GM23338 (cell line): ENCODE measurements around the gene ISY1. TPM values are rescaled to one million over a fixed set of nuclear protein-coding genes. Genes with fewer than 3 reads are reported as not detected.

ENCODE experiments used
- ATAC-seq: fragments of 200-7000 bp; cut with Tn5 transposase; 3 replicates; pipeline ENCODE4 v1.9.1; 2020
- DNase-seq: peaks from one replicate; pipeline ENCODE4 v3.0.0-alpha.2; 2015; ENCODE audit warnings: low spot score
- H2AFZ ChIP-seq: fragments of 200-600 bp; sonication (generic); 2 replicates; pipeline ENCODE4 v1.8.0; 2016; ENCODE audit warnings: antibody characterized with exemption, mild to moderate bottlenecking, moderate library complexity
- H3F3A ChIP-seq: fragments of 200-600 bp; sonication (generic); replicated peaks from 2 replicates; pipeline ENCODE4 v1.8.0; 2017; ENCODE audit warnings: antibody characterized with exemption, mixed run types, low read depth
- H3K27ac ChIP-seq: fragments of 200-600 bp; sonication (generic); 2 replicates; pipeline ENCODE4 v1.6.1; 2016; ENCODE audit warnings: low read depth
- H3K27me3 ChIP-seq: fragments of 200-600 bp; sonication (generic); 2 replicates; pipeline ENCODE4 v1.8.0; 2016; ENCODE audit warnings: mild to moderate bottlenecking, mixed run types, moderate library complexity; ENCODE audit not compliant: insufficient read depth
- H3K36me3 ChIP-seq: fragments of 200-600 bp; sonication (generic); 2 replicates; pipeline ENCODE4 v1.8.0; 2016; ENCODE audit warnings: mild to moderate bottlenecking; ENCODE audit not compliant: insufficient read depth
- H3K4me1 ChIP-seq: fragments of 200-600 bp; sonication (generic); 2 replicates; pipeline ENCODE4 v1.8.0; 2016; ENCODE audit warnings: mild to moderate bottlenecking, moderate library complexity; ENCODE audit not compliant: insufficient read depth
- H3K4me2 ChIP-seq: fragments of 200-600 bp; sonication (generic); 2 replicates; pipeline ENCODE4 v1.7.1; 2017; ENCODE audit warnings: mixed run types
- H3K4me3 ChIP-seq: fragments of 200-600 bp; sonication (generic); 2 replicates; pipeline ENCODE4 v1.6.1; 2016; ENCODE audit warnings: mixed run types
- H3K79me2 ChIP-seq: fragments of 200-600 bp; sonication (generic); replicated peaks from 2 replicates; pipeline ENCODE4 v1.8.0; 2017; ENCODE audit warnings: mild to moderate bottlenecking; ENCODE audit not compliant: insufficient read depth
- H3K9me2 ChIP-seq: fragments of 200-600 bp; sonication (generic); 2 replicates; pipeline ENCODE4 v1.8.0; 2017; ENCODE audit not compliant: insufficient read depth
- H4K20me1 ChIP-seq: fragments of 200-600 bp; sonication (generic); replicated peaks from 2 replicates; pipeline ENCODE4 v1.8.0; 2017; ENCODE audit warnings: mild to moderate bottlenecking; ENCODE audit not compliant: insufficient read depth
- H3K27ac Mint-ChIP-seq: 2 replicates; pipeline ENCODE4 v1.8.0; 2020; ENCODE audit warnings: inconsistent platforms, mild to moderate bottlenecking, moderate library complexity, mixed read lengths
- H3K27me3 Mint-ChIP-seq: 3 replicates; pipeline ENCODE4 v1.8.0; 2022; ENCODE audit warnings: low read depth, mild to moderate bottlenecking, moderate library complexity, mixed read lengths, inconsistent platforms; ENCODE audit not compliant: insufficient read depth, poor library complexity
- H3K36me3 Mint-ChIP-seq: 3 replicates; pipeline ENCODE4 v1.8.0; 2021; ENCODE audit warnings: low read depth, mild to moderate bottlenecking, inconsistent platforms, moderate library complexity, mixed read lengths
- H3K4me1 Mint-ChIP-seq: 3 replicates; pipeline ENCODE4 v1.8.0; 2020; ENCODE audit warnings: mild to moderate bottlenecking, inconsistent platforms, mixed read lengths
- H3K4me3 Mint-ChIP-seq: 3 replicates; pipeline ENCODE4 v1.8.0; 2021; ENCODE audit warnings: moderate library complexity, mild to moderate bottlenecking, inconsistent platforms, mixed read lengths
- H3K9me3 Mint-ChIP-seq: 3 replicates; pipeline ENCODE4 v1.8.0; 2020; ENCODE audit warnings: moderate library complexity, mild to moderate bottlenecking, inconsistent platforms, mixed read lengths
- CREB1 ChIP-seq: fragments of 250-450 bp; sonication (Bioruptor Pico); IDR thresholded peaks from 2 replicates; pipeline ENCODE4 v1.5.0; 2020; ENCODE audit warnings: low read depth, mild to moderate bottlenecking, moderate library complexity
- EZH2phosphoT487 ChIP-seq: fragments of 200-600 bp; sonication (generic); IDR thresholded peaks from one replicate; pipeline ENCODE4 v1.8.1; 2018; ENCODE audit warnings: antibody characterized with exemption; ENCODE audit not compliant: unreplicated experiment
- JUNB ChIP-seq: IDR thresholded peaks from one replicate; pipeline ENCODE4 v1.6.1; 2016; ENCODE audit warnings: antibody characterized with exemption; ENCODE audit not compliant: unreplicated experiment
- NANOG ChIP-seq: IDR thresholded peaks from 2 replicates; pipeline ENCODE4 v1.6.1; 2016; ENCODE audit warnings: antibody characterized with exemption, borderline replicate concordance
- STAT1 ChIP-seq: IDR thresholded peaks from one replicate; pipeline ENCODE4 v1.6.1; 2016; ENCODE audit warnings: antibody characterized with exemption; ENCODE audit not compliant: unreplicated experiment
- ZNF331 ChIP-seq: fragments of 250-450 bp; sonication (Bioruptor Pico); IDR thresholded peaks from 2 replicates; pipeline ENCODE4 v1.5.0; 2020; ENCODE audit warnings: low read depth, mild to moderate bottlenecking, moderate library complexity
- polyA plus RNA-seq: library from polyadenylated mRNA; unstranded; fragments of >200 nt; fragmentation: Nextera tagmentation; extraction: Ambion mirVana; gene quantifications from 2 replicates; pipeline ENCODE4 v1.2.1, GENCODE V29; 2016
- total RNA-seq: library from RNA; depleted of rRNA; stranded (reverse); fragments of >200 nt; shearing (Covaris generic); gene quantifications from 2 replicates; pipeline ENCODE4 v1.2.3, GENCODE V29; 2014
- TF ChIP-seq, protein P1 (sequence below), 2 experiments: fragments of 200-600 bp in 1 of 2; sonication (generic) in 1 of 2; conservative IDR thresholded peaks; 2 replicates each; pipeline versions ENCODE4 v1.5.1 to v1.6.1; 2016 to 2017; ENCODE audit warnings: antibody characterized with exemption in 2 of 2, low read depth in 2 of 2, mild to moderate bottlenecking in 2 of 2, moderate library complexity in 1 of 2
- TF ChIP-seq, protein P2 (sequence below): fragments of 250-450 bp; sonication (Bioruptor Pico); IDR thresholded peaks from 2 replicates; pipeline ENCODE4 v1.5.0; 2020; ENCODE audit warnings: mild to moderate bottlenecking, moderate library complexity

The ISY1 gene
- total and polyA plus RNA-seq, 2 experiments from 2014 or later = 11.3 to 23.6 TPM

DNA sequence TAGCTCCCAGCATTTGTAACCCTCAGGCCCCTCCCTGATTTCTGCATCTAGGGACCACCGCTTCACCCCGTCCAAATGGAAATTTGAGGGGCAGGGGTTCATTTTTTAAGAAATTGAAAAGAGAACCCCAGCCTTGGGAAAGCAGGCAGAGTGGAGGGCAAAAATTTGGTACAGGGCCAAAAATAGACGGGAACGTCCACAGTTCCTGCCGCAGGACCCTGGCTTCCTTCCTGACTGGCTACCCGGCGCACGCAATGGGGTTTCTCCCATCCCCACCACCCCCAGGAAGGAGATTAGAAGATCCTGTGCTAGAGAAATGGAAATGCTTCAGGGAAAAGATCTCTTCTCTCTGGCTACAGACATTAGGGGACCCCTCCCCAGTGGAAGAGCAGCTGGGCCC, 79.4 kb downstream of the ISY1 start:
- Mint-ChIP-seq H3K36me3 (no peaks in the 10 kb centered on the region), H3K4me1 (no peaks in the 10 kb centered on the region), H3K9me3 (no peaks in the 10 kb centered on the region), H3K4me3 (no peak overlapping the region; the same call in 2 of the 3 replicates), H3K27ac (no peak overlapping the region; the same call in 1 of the 2 replicates), H3K27me3 (peaks cover 9% of the 10 kb centered on the region)
- H2AFZ ChIP-seq = no peak overlapping the region
- H3K9me2 ChIP-seq = no peaks in the 10 kb centered on the region
- H3K4me1 ChIP-seq = no peaks in the 10 kb centered on the region
- no peaks in the 10 kb centered on the region for H3F3A ChIP-seq
- no peak for ATAC-seq
- no peak overlapping the region for H3K27ac ChIP-seq
- no peaks in the 10 kb centered on the region for H4K20me1 ChIP-seq
- no peak overlapping the region for H3K4me2 ChIP-seq
- H3K79me2 ChIP-seq = no peaks in the 10 kb centered on the region
- no peak overlapping the region for H3K4me3 ChIP-seq
- H3K27me3 ChIP-seq = no peaks in the 10 kb centered on the region
- DNase-seq = no peak
- H3K36me3 ChIP-seq = no peaks in the 10 kb centered on the region
- TF ChIP-seq JUNB = no peak
- TF ChIP-seq, protein P1, sequence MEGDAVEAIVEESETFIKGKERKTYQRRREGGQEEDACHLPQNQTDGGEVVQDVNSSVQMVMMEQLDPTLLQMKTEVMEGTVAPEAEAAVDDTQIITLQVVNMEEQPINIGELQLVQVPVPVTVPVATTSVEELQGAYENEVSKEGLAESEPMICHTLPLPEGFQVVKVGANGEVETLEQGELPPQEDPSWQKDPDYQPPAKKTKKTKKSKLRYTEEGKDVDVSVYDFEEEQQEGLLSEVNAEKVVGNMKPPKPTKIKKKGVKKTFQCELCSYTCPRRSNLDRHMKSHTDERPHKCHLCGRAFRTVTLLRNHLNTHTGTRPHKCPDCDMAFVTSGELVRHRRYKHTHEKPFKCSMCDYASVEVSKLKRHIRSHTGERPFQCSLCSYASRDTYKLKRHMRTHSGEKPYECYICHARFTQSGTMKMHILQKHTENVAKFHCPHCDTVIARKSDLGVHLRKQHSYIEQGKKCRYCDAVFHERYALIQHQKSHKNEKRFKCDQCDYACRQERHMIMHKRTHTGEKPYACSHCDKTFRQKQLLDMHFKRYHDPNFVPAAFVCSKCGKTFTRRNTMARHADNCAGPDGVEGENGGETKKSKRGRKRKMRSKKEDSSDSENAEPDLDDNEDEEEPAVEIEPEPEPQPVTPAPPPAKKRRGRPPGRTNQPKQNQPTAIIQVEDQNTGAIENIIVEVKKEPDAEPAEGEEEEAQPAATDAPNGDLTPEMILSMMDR (conservative IDR thresholded peaks at IDR 0.05; ENCODE audit: low read depth in 2 of 2) = no peak
- TF ChIP-seq STAT1 = no peak
- TF ChIP-seq ZNF331 (CRISPR knock-in tag) = no peak
- TF ChIP-seq EZH2phosphoT487 = no peak
- no peak for TF ChIP-seq CREB1 (CRISPR knock-in tag)
- TF ChIP-seq, protein P2, sequence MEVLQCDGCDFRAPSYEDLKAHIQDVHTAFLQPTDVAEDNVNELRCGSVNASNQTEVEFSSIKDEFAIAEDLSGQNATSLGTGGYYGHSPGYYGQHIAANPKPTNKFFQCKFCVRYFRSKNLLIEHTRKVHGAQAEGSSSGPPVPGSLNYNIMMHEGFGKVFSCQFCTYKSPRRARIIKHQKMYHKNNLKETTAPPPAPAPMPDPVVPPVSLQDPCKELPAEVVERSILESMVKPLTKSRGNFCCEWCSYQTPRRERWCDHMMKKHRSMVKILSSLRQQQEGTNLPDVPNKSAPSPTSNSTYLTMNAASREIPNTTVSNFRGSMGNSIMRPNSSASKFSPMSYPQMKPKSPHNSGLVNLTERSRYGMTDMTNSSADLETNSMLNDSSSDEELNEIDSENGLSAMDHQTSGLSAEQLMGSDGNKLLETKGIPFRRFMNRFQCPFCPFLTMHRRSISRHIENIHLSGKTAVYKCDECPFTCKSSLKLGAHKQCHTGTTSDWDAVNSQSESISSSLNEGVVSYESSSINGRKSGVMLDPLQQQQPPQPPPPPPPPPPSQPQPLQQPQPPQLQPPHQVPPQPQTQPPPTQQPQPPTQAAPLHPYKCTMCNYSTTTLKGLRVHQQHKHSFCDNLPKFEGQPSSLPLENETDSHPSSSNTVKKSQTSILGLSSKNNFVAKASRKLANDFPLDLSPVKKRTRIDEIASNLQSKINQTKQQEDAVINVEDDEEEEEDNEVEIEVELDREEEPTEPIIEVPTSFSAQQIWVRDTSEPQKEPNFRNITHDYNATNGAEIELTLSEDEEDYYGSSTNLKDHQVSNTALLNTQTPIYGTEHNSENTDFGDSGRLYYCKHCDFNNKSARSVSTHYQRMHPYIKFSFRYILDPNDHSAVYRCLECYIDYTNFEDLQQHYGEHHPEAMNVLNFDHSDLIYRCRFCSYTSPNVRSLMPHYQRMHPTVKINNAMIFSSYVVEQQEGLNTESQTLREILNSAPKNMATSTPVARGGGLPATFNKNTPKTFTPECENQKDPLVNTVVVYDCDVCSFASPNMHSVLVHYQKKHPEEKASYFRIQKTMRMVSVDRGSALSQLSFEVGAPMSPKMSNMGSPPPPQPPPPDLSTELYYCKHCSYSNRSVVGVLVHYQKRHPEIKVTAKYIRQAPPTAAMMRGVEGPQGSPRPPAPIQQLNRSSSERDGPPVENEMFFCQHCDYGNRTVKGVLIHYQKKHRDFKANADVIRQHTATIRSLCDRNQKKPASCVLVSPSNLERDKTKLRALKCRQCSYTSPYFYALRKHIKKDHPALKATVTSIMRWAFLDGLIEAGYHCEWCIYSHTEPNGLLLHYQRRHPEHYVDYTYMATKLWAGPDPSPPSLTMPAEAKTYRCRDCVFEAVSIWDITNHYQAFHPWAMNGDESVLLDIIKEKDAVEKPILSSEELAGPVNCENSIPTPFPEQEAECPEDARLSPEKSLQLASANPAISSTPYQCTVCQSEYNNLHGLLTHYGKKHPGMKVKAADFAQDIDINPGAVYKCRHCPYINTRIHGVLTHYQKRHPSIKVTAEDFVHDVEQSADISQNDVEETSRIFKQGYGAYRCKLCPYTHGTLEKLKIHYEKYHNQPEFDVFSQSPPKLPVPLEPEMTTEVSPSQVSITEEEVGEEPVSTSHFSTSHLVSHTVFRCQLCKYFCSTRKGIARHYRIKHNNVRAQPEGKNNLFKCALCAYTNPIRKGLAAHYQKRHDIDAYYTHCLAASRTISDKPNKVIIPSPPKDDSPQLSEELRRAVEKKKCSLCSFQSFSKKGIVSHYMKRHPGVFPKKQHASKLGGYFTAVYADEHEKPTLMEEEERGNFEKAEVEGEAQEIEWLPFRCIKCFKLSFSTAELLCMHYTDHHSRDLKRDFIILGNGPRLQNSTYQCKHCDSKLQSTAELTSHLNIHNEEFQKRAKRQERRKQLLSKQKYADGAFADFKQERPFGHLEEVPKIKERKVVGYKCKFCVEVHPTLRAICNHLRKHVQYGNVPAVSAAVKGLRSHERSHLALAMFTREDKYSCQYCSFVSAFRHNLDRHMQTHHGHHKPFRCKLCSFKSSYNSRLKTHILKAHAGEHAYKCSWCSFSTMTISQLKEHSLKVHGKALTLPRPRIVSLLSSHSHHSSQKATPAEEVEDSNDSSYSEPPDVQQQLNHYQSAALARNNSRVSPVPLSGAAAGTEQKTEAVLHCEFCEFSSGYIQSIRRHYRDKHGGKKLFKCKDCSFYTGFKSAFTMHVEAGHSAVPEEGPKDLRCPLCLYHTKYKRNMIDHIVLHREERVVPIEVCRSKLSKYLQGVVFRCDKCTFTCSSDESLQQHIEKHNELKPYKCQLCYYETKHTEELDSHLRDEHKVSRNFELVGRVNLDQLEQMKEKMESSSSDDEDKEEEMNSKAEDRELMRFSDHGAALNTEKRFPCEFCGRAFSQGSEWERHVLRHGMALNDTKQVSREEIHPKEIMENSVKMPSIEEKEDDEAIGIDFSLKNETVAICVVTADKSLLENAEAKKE (CRISPR knock-in tag) = no peak
- TF ChIP-seq NANOG = no peak
